Right cardiac atrium (tissue), 5 donors: ENCODE data around the gene DPPA5. TPM values are rescaled to one million over a fixed set of nuclear protein-coding genes. Genes with fewer than 3 reads are reported as not detected.
"Not testable (repeated sequence)": the region's sequence is repeated elsewhere in the genome, so short reads cannot be mapped to it uniquely, and the experiment has no call there.

ENCODE experiments used
- ATAC-seq, 2 donors: fragments of 200-7000 bp; cut with Tn5 transposase; one replicate each; pipeline versions ENCODE4 v1.8.0 to v1.9.1; 2020; ENCODE audit warnings: moderate library complexity in 2 of 2, mild to moderate bottlenecking in 1 of 2
- DNase-seq, 3 donors: peaks; one replicate each; pipeline ENCODE4 v3.0.0-alpha.2; 2020
- H3K27ac ChIP-seq: one replicate; pipeline ENCODE4 v1.5.1; 2013; ENCODE audit warnings: mild to moderate bottlenecking, low read length, control low read depth, moderate library complexity
- H3K27me3 ChIP-seq: one replicate; pipeline ENCODE4 v1.6.1; 2013; ENCODE audit not compliant: control insufficient read depth, insufficient read depth
- H3K4me1 ChIP-seq: one replicate; pipeline ENCODE4 v1.6.1; 2013; ENCODE audit warnings: low read length; ENCODE audit not compliant: control insufficient read depth, insufficient read depth
- H3K4me3 ChIP-seq: one replicate; pipeline ENCODE4 v1.5.1; 2013; ENCODE audit warnings: low read length, control low read depth
- H3K9me3 ChIP-seq: one replicate; pipeline ENCODE4 v1.6.1; 2013; ENCODE audit warnings: low read length; ENCODE audit not compliant: control insufficient read depth
- WGBS: extraction: QIAGEN DNeasy Blood & Tissue Kit; methylation state at CpG from one replicate; pipeline ENCODE4 v1.1.7; 2013; 5-methylcytosine and 5-hydroxymethylcytosine counted together
- intact Hi-C, 4 donors: fragments of 100-400 bp; cut with DNase I; formaldehyde crosslinking; loops; one replicate each; pipeline versions ENCODE4 v1.11.0 to v1.14.0; 2022 to 2023
- long read RNA-seq, 4 donors: library from polyadenylated mRNA; unstranded; transcript quantifications; one replicate each; pipeline ENCODE4 v2.0.0, GENCODE V29; 2020 to 2021
- polyA plus RNA-seq: library from polyadenylated mRNA; stranded (reverse); fragments of 200-250 nt; gene quantifications from one replicate; pipeline ENCODE4 v1.2.3, GENCODE V29; 2013
- total RNA-seq, 4 donors: library from RNA; stranded (reverse); fragmentation: NEBNext Ultra II Directional; extraction: Animal tissue kit (Norgen Biotek cat#: 25700); gene quantifications; one replicate each; pipeline ENCODE4 v1.2.1, GENCODE V29; 2021
- donor health status: healthy with polysubstance abuse.
- donor health status: DM: no; HTN: yes; CAD: no.
- donor health status: DM: no; HTN: no; CAD: no.
- donor health status: DM: no; HTN: yes; CAD: no; lungs with severe emphysema.
- donor health status: DM: yes; HTN: yes; CAD: no.

Gene DPPA5, protein sequence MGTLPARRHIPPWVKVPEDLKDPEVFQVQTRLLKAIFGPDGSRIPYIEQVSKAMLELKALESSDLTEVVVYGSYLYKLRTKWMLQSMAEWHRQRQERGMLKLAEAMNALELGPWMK
- total RNA-seq: not detected
- polyA plus RNA-seq: not detected
- long read RNA-seq, donor 1: 0 reads
- long read RNA-seq, donor 2: 0 reads
- long read RNA-seq, donor 3: 0 reads
- long read RNA-seq, donor 4: 0 reads

DNA sequence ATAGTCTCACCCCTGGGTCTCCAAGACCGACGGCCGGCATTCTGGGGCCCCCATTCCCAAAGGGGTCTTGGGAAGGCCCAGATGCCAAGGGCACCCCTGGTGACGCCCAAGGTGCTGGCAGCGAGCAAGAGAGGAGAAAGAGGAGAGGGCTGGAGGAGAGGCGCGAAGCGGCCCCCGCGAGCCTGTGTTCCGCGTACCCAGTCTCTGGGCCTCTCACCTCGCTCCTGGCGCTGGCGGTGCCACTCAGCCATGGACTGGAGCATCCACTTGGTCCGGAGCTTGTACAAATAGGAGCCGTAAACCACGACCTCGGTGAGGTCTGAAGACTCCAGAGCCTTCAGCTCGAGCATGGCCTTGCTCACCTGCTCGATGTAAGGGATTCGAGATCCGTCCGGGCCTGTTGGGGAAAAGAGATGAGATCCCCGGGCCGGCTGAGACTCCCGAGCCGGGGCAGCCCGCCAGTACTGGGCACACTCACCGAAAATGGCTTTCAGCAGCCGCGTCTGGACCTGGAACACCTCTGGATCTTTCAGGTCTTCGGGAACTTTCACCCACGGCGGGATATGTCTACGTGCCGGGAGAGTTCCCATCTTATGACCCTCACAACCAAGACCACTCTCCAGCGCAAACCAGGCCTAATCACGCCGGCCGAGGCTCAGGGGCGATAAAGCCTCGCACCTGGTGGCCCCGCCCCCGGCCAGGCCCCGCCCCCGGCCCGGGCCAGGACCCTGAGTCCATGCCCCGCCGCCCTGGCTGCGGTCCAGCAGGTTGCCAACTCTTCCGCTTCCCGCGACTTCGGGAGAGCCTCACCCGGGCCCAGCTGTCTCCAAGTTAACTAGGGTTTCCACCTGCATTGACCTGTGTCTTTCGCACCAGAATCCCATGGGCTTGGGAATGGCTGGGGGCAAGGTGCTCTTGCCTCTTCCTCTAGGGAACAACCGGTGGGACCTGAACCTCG is at the start of gene DPPA5:
DPPA5 (minus strand) TSS at position 641 of the 958 bp plus-strand sequence; CDS start at position 590, 51 bp downstream.
- intact Hi-C loops: no loop called here
- ATAC-seq: no peak
- Histone ChIP-seq H3K9me3 (no peaks in the 10 kb centered on the region), H3K4me3 (no peak within 1 kb of the TSS), H3K4me1 (no peaks in the 10 kb centered on the region), H3K27me3 (no peaks in the 10 kb centered on the region), H3K27ac (no peak within 1 kb of the TSS)
- no peak for DNase-seq
- 72% methylated on average over 59 of the region's 59 CpGs for WGBS

DNA sequence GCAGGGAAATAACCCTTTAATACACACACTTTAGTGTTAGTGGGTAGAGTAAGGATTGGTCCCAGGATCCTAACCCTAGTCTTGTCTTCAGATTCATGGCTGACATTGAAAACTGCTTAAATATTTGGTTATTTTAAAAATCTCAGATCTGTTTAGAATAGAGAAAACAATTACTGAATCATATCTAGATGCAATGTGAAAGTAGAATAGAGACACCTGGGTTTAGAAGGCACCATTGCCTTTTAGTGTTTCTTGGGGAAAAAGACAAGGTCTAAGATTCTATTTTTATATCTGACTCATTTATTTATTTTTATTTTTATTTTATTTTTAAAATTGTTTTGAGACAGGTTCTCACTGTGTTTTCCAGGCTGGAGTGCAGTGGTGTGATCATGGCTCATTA is 46.6 kb upstream of the DPPA5 start:
- H3K9me3 ChIP-seq: no peaks in the 10 kb centered on the region
- DNase-seq (no peak), ATAC-seq (no peak)
- H3K27me3 ChIP-seq: no peaks in the 10 kb centered on the region
- no peak overlapping the region for H3K27ac ChIP-seq
- H3K4me1 ChIP-seq: no peaks in the 10 kb centered on the region
- no peak overlapping the region for H3K4me3 ChIP-seq
- intact Hi-C loops: no loop called here

DNA sequence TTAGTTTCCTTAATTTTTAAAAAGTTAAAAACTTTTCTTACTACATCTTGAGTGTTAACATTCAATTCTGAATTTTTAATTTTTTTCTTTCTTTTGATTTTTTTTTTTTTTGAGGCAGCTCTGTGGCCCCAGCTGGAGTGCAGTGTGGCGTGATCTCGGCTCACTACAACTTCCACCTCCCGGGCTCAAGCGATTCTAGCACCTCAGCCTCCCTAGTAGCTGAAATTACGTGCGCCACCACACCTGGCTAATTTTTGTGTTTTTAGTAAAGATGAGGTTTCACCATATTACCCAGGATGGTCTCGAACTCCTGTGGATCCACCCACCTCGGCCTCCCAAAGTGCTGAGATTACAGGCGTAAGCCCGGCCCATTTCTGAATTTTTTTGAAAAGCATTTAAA is 41.8 kb upstream of the DPPA5 start:
- DNase-seq: no peak
- no peak overlapping the region for H3K27ac ChIP-seq
- H3K4me3 ChIP-seq: no peak overlapping the region
- WGBS: 95% methylated on average over 10 of the region's 10 CpGs
- H3K27me3 ChIP-seq: no peaks in the 10 kb centered on the region
- no peaks in the 10 kb centered on the region for H3K9me3 ChIP-seq
- ATAC-seq: no peak
- no peaks in the 10 kb centered on the region for H3K4me1 ChIP-seq
- intact Hi-C loops: no loop called here

DNA sequence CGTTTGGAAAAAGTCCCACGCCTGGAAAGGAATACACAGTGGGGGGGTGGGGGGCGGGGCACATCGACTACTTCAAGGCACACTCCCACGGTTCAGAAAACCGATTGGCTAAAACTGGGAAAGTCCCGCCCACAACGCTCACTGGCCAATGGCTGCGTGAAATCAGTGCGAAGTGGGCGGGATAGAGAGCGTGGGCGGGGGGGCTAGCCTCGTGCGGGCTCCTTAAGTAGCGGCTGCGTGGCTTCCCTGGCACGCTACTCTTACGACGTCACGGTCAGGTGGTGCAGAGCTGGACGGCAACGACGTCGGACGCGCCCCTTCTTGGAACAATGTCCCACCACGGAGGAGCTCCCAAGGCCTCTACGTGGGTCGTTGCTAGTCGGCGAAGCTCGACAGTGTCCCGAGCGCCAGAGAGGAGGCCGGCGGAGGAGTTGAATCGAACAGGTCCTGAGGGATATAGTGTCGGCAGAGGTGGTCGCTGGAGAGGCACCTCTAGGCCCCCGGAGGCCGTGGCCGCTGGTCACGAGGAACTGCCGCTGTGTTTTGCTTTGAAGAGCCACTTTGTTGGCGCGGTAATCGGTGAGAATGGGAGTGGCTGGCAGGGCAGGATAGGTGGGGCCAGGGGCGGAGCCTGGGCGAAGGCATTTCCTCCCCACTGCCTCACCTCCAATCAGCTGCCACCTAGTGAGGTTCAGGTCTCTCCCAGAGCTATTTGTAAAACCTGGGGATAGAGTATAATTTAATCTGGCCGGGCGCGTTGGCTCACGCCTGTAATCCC is 40.7 kb upstream of the DPPA5 start, which contains the start of gene DDX43:
DDX43 (plus strand) TSS at position 252 of the 778 bp plus-strand sequence; CDS start at position 330, 78 bp downstream.
- 79% methylated on average over 54 of the region's 54 CpGs for WGBS
- no peak within 1 kb of the TSS for H3K27ac ChIP-seq

DNA sequence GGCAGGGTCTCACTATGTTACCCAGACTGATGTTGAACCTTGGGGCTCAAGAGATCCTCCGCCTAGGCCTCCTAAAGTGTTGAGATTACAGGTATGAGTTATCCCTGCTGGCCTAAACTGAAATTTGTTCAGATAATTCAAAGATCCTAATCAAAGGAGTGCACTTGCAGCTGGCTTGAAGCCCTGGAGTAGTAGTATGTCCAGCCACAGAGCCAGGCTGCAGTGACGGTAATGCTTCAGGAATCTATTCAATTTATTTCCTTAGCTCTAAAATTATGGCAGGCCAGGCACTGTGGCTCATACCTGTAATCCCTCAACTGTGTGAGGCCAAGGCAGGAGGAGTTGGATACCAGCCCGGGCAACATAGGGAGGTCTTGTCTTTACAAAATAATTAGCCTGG is 39.2 kb upstream of the DPPA5 start:
- DNase-seq (no peak), ATAC-seq (no peak)
- WGBS: 95% methylated on average over 3 of the region's 3 CpGs
- H3K4me1 ChIP-seq: no peaks in the 10 kb centered on the region
- no peaks in the 10 kb centered on the region for H3K27me3 ChIP-seq
- H3K4me3 ChIP-seq: no peak overlapping the region
- no peaks in the 10 kb centered on the region for H3K9me3 ChIP-seq
- intact Hi-C loops: no loop called here
- H3K27ac ChIP-seq: no peak overlapping the region

More for the DNA sequence above, 40.7 kb upstream of the DPPA5 start, which contains the start of gene DDX43:
- H3K4me1 ChIP-seq: no peaks in the 10 kb centered on the region
- ATAC-seq: peak; percentile 83 to 95
- intact Hi-C loops: no loop called here
- no peaks in the 10 kb centered on the region for H3K27me3 ChIP-seq
- peak; percentile 65 to 92 (median 82) for DNase-seq
- no peak within 1 kb of the TSS for H3K4me3 ChIP-seq
- H3K9me3 ChIP-seq: no peaks in the 10 kb centered on the region

DNA sequence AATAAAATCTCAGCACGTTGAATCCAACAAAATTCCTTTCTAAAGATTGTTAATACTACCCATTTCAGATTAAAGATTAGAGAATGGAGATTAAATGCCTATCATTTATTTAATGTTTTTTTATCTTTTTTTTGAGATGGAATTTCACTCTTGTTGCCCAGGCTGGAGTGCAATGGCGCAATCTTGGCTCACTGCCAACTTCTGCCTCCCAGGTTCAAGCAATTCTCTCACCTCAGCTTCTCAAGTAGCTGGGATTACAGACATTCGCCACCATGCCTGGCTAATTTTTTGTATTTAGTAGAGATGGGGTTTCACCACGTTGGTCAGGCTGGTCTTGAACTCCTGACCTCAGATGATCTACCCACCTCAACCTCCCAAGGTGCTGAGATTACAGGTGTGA is 38.1 kb upstream of the DPPA5 start:
- ATAC-seq, H3K27me3 ChIP-seq, H3K4me3 ChIP-seq, H3K27ac ChIP-seq, H3K9me3 ChIP-seq, intact Hi-C loops, H3K4me1 ChIP-seq, DNase-seq: not testable (repeated sequence)
- 71% methylated on average over 4 of the region's 4 CpGs for WGBS

DNA sequence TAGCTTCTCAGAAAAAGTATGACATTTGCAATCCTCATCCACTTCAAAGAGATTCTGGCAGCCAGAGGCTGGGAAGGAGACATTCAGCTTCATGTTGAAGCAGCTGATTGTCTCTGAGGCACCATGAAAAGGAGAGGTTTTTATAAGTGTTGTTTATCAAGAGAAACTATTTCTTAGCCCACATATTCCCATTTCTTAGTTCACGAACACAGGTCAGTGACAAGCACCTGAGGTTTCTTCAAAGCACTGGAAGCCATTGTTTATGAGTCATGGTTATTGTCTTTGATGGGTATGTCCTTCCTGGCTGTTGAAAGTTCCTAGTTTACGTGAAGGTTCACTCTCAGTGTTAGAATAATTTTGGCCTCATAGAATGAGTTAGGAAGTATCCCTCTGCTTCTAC is 37.6 kb upstream of the DPPA5 start:
- DNase-seq: no peak
- H3K9me3 ChIP-seq: no peaks in the 10 kb centered on the region
- WGBS: 65% methylated on average over 2 of the region's 2 CpGs
- no peak overlapping the region for H3K27ac ChIP-seq
- no peaks in the 10 kb centered on the region for H3K27me3 ChIP-seq
- H3K4me1 ChIP-seq: no peaks in the 10 kb centered on the region
- H3K4me3 ChIP-seq: no peak overlapping the region
- intact Hi-C loops: no loop called here
- ATAC-seq: no peak

DNA sequence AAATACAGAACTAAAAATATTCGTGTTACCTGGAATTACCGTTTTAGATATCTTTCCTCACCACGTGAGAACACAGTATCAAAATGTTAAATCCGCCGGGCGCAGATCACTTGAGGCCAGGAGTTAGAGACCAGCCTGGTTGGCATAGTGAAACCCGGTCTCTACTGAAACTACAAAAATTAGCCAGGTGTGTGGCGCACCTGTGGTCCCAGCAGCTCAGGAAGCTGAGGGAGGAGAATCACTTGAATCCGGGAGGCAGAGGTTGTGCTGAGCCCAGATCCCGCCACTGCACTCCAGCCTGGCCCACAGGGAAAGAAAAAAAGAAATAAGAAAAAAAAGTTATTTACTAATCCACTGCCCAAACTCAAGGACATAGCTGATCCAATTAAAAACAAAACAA is 35.8 kb upstream of the DPPA5 start:
- intact Hi-C loops: no loop called here
- Histone ChIP-seq H3K27me3 (no peaks in the 10 kb centered on the region), H3K4me1 (no peaks in the 10 kb centered on the region), H3K4me3 (no peak overlapping the region), H3K27ac (no peak overlapping the region), H3K9me3 (no peaks in the 10 kb centered on the region)
- 86% methylated on average over 10 of the region's 10 CpGs for WGBS
- DNase-seq: no peak
- no peak for ATAC-seq

DNA sequence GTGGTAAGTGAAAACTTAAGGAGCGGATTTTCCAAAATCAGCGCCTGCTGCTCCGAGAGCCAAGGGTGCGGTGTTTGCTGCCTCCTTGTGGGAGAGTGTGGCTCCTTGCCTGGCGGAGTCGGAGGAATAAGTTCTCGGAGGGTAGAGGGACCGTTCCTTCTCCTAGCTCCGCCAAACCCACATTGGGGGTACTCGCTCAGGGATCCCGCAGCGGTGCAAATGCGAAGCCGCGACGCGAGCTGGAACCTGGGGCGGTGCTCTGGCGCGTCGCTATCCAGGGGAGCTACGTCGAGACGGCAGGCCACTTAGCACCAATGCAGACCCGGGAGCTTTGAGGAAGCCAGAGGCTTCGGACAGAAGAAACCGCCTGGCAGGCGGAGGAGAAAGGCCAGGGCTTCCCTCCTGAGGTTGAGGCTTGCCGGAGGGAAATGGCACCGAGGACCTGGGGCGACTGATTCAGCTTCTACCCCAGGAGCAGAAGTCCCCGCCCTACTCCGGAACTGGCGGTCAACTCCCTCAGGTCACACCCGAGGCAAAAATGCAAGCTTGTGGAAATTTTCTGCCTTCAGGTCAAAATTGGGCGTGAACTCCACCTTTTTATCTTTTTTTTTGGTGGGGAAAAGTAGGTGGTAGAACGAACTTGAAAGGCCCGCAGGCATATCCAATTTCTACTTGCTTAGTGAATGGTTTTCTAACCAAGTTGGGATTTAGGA is 34.9 kb upstream of the DPPA5 start:
- ATAC-seq (peak; percentile 88 to 95), DNase-seq (peak; percentile 62 to 79 (median 68))
- Histone ChIP-seq H3K27ac (no peak overlapping the region), H3K4me3 (peak overlapping the region; percentile 53), H3K4me1 (no peaks in the 10 kb centered on the region), H3K27me3 (no peaks in the 10 kb centered on the region), H3K9me3 (no peaks in the 10 kb centered on the region)
- intact Hi-C loops: no loop called here
- 3% methylated on average over 38 of the region's 38 CpGs for WGBS

DNA sequence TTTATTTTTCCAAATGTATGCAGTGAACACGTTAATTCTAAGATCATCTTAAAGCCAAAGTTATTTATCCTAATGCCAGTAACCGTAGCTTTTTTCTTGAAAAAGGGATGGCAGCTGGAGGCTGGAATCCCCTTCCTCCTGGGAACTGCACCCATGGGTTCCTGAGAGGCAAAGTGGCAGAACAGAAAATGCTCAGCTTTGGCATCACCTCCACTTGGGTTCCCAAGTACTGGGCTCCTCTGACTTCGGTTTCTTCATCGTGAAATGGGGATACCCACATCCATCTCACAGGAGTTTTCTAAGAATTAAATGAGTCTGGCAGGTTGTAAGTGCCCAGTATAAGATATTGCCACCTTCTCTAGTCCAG is 34.3 kb upstream of the DPPA5 start:
- no peaks in the 10 kb centered on the region for H3K9me3 ChIP-seq

More for the DNA sequence above, 34.3 kb upstream of the DPPA5 start:
- H3K4me3 ChIP-seq: peak overlapping the region; percentile 53
- ATAC-seq: peak in 1 of 2 donors; percentile 27
- 46% methylated on average over 4 of the region's 4 CpGs for WGBS
- no peak overlapping the region for H3K27ac ChIP-seq
- DNase-seq: no peak
- no peaks in the 10 kb centered on the region for H3K27me3 ChIP-seq
- intact Hi-C loops: no loop called here
- no peaks in the 10 kb centered on the region for H3K4me1 ChIP-seq
